Trophoblast cell (in vitro differentiated cells and primary cell): ENCODE data around the gene GAP43.

Experiments used
- DNase-seq, 2 donors: peaks; one replicate each; pipeline ENCODE4 v3.0.0-alpha.2; 2016
- H2AFZ ChIP-seq: 2 replicates; pipeline ENCODE4 v1.6.1; 2013; ENCODE audit warnings: low read length, moderate library complexity, mild to moderate bottlenecking; ENCODE audit not compliant: insufficient read depth, poor library complexity
- H2AK5ac ChIP-seq: 2 replicates; pipeline ENCODE4 v1.6.1; 2013; ENCODE audit warnings: mild to moderate bottlenecking, low read length
- H2BK120ac ChIP-seq: 2 replicates; pipeline ENCODE4 v1.6.1; 2013; ENCODE audit warnings: low read length, mild to moderate bottlenecking, moderate library complexity; ENCODE audit not compliant: insufficient read depth, poor library complexity
- H2BK12ac ChIP-seq: 2 replicates; pipeline ENCODE4 v1.6.1; 2013; ENCODE audit warnings: mild to moderate bottlenecking, low read length, moderate library complexity
- H2BK5ac ChIP-seq: 2 replicates; pipeline ENCODE4 v1.6.1; 2013; ENCODE audit warnings: low read length, low read depth, moderate library complexity, mild to moderate bottlenecking; ENCODE audit not compliant: poor library complexity
- H3K14ac ChIP-seq: 2 replicates; pipeline ENCODE4 v1.6.1; 2013; ENCODE audit warnings: mild to moderate bottlenecking, low read length
- H3K18ac ChIP-seq: 2 replicates; pipeline ENCODE4 v1.6.1; 2013; ENCODE audit warnings: mild to moderate bottlenecking, low read length
- H3K23ac ChIP-seq: 2 replicates; pipeline ENCODE4 v1.6.1; 2013; ENCODE audit warnings: low read length
- H3K27ac ChIP-seq: 2 replicates; pipeline ENCODE4 v1.5.1; 2013; ENCODE audit warnings: low read depth, mild to moderate bottlenecking, inconsistent platforms, low read length, moderate library complexity
- H3K27me3 ChIP-seq: 2 replicates; pipeline ENCODE4 v1.6.1; 2013; ENCODE audit warnings: inconsistent platforms, mild to moderate bottlenecking, low read length, moderate library complexity; ENCODE audit not compliant: insufficient read depth
- H3K36me3 ChIP-seq, 2 experiments: 1 replicate in 1 of 2; 2 replicates in 1 of 2; pipeline ENCODE4 v1.6.1; 2013; ENCODE audit warnings: low read length in 2 of 2, mild to moderate bottlenecking in 2 of 2, moderate library complexity in 1 of 2; ENCODE audit not compliant: insufficient read depth in 2 of 2, control insufficient read depth in 1 of 2
- H3K4ac ChIP-seq: 2 replicates; pipeline ENCODE4 v1.6.1; 2013; ENCODE audit warnings: low read depth, mild to moderate bottlenecking, low read length, moderate library complexity
- H3K4me1 ChIP-seq, 2 experiments: 1 replicate in 1 of 2; 2 replicates in 1 of 2; pipeline ENCODE4 v1.6.1; 2013; ENCODE audit warnings: low read length in 2 of 2, mild to moderate bottlenecking in 2 of 2, moderate library complexity in 1 of 2; ENCODE audit not compliant: insufficient read depth in 2 of 2, control insufficient read depth in 1 of 2
- H3K4me2 ChIP-seq: 2 replicates; pipeline ENCODE4 v1.6.1; 2013; ENCODE audit warnings: inconsistent platforms, mild to moderate bottlenecking, low read length, moderate library complexity
- H3K4me3 ChIP-seq: 2 replicates; pipeline ENCODE4 v1.5.1; 2013; ENCODE audit warnings: mild to moderate bottlenecking, low read depth, low read length, inconsistent platforms
- H3K79me1 ChIP-seq: one replicate; pipeline ENCODE4 v1.6.1; 2013; ENCODE audit warnings: low read length
- H3K79me2 ChIP-seq: 2 replicates; pipeline ENCODE4 v1.6.1; 2013; ENCODE audit warnings: low read length, mild to moderate bottlenecking; ENCODE audit not compliant: control insufficient read depth, insufficient read depth, poor library complexity
- H3K9ac ChIP-seq: 2 replicates; pipeline ENCODE4 v1.6.1; 2013; ENCODE audit warnings: mild to moderate bottlenecking, low read length
- H3K9me3 ChIP-seq: 2 replicates; pipeline ENCODE4 v1.6.1; 2013; ENCODE audit warnings: low read depth, mild to moderate bottlenecking, control low read depth, inconsistent platforms, low read length; ENCODE audit not compliant: insufficient read depth
- H4K12ac ChIP-seq: 2 replicates; pipeline ENCODE4 v1.6.1; 2013; ENCODE audit warnings: low read depth, mild to moderate bottlenecking, low read length, moderate library complexity
- H4K8ac ChIP-seq: 2 replicates; pipeline ENCODE4 v1.6.1; 2013; ENCODE audit warnings: low read depth, mild to moderate bottlenecking, low read length, moderate library complexity
- H4K91ac ChIP-seq: one replicate; pipeline ENCODE4 v1.6.1; 2013; ENCODE audit warnings: low read depth, mild to moderate bottlenecking, low read length, moderate library complexity
- WGBS: extraction: QIAGEN DNeasy Blood & Tissue Kit; methylation state at CpG from one replicate; pipeline ENCODE4 v1.1.7; 2013; ENCODE audit warnings: missing lambda C conversion rate; ENCODE audit not compliant: insufficient read length, insufficient coverage; ENCODE audit errors: extremely low coverage; 5-methylcytosine and 5-hydroxymethylcytosine counted together

GAP43 gene

GRCh38 chr3:115710799-115711198 lies 87.5 kb downstream of the GAP43 start:
- no peak for DNase-seq
- no CpG with 5 or more reads among the region's 2 CpGs for WGBS
- Histone ChIP-seq H3K23ac (no peak overlapping the region), H3K9me3 (no peaks in the 10 kb centered on the region), H4K8ac (no peak overlapping the region), H2AFZ (no peak overlapping the region), H3K18ac (no peak overlapping the region), H2AK5ac (no peak overlapping the region), H3K4ac (no peak overlapping the region), H4K91ac (no peak overlapping the region), H3K4me1 (no peaks in the 10 kb centered on the region), H2BK5ac (no peak overlapping the region), H3K4me2 (no peak overlapping the region), H3K79me1 (no peaks in the 10 kb centered on the region), H3K4me3 (no peak overlapping the region), H3K79me2 (no peaks in the 10 kb centered on the region), H3K27me3 (no peaks in the 10 kb centered on the region), H3K27ac (no peak overlapping the region), H2BK120ac (no peak overlapping the region), H2BK12ac (no peak overlapping the region), H3K36me3 (no peaks in the 10 kb centered on the region), H3K9ac (no peak overlapping the region), H3K14ac (no peak overlapping the region), H4K12ac (no peak overlapping the region)

DNA sequence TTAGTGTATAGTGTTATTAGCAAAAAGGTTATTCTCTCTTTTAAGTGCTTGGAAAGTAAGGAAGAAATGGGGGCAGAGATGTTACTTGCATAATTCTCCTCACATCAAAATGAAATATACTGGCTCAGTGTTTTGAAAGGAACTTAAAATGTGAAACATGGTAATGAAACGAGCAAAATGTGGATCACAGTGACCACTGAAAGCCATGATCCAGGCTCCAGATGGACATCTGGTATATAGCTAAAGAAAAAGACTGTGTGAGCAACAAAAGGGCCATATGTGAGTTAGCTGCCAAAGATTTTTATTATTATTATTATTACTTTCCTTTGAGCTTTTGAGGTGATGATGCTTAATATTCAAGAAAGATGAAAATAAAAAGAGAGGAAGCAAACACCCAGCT lies 89.6 kb downstream of the GAP43 start:
- Histone ChIP-seq H2BK5ac (no peak overlapping the region), H3K14ac (no peak overlapping the region), H3K79me1 (no peaks in the 10 kb centered on the region), H3K36me3 (no peaks in the 10 kb centered on the region), H3K9me3 (no peaks in the 10 kb centered on the region), H4K8ac (no peak overlapping the region), H4K12ac (no peak overlapping the region), H3K4ac (no peak overlapping the region), H3K4me1 (no peaks in the 10 kb centered on the region), H2BK12ac (no peak overlapping the region), H2BK120ac (no peak overlapping the region), H2AFZ (no peak overlapping the region), H2AK5ac (no peak overlapping the region), H3K23ac (no peak overlapping the region), H3K9ac (no peak overlapping the region), H3K18ac (no peak overlapping the region), H3K4me3 (no peak overlapping the region), H3K27ac (no peak overlapping the region), H4K91ac (no peak overlapping the region), H3K4me2 (no peak overlapping the region), H3K27me3 (no peaks in the 10 kb centered on the region), H3K79me2 (no peaks in the 10 kb centered on the region)
- WGBS = no CpG with 5 or more reads among the region's 1 CpG
- no peak for DNase-seq

GRCh38 chr3:115713284-115713683 lies 90.0 kb downstream of the GAP43 start:
- WGBS = no CpG with 5 or more reads among the region's 5 CpGs

DNA sequence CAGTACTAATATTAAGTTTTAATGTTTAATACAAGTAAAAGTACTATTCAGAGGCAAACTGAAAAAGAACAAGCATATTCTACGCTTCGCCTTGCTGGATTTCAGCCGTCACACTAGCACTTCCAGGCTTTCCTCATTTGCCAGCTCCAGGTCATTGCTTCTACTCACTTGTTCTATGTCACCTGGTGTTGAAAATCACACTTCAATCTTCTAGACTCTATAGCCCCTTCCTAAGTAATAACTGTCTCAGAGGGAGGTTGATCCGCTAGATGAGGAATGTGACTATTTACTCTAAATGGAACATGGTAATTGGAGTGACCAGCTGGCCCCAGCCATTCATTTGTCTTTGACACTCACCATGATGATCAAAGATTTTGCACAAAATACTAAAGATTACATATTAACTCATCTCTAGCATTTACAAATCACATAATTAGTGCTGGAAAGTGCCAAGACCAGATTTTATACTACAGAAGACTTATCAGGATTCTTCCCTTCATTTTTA lies 92.0 kb downstream of the GAP43 start:
- Histone ChIP-seq H2BK12ac (no peak overlapping the region), H3K79me1 (no peaks in the 10 kb centered on the region), H3K4ac (no peak overlapping the region), H3K79me2 (no peaks in the 10 kb centered on the region), H3K18ac (no peak overlapping the region), H4K12ac (no peak overlapping the region), H2BK5ac (no peak overlapping the region), H3K23ac (no peak overlapping the region), H2AK5ac (no peak overlapping the region), H3K27me3 (no peaks in the 10 kb centered on the region), H4K91ac (no peak overlapping the region), H3K4me1 (no peaks in the 10 kb centered on the region), H3K36me3 (no peaks in the 10 kb centered on the region), H3K9ac (no peak overlapping the region), H2BK120ac (no peak overlapping the region), H3K4me3 (no peak overlapping the region), H4K8ac (no peak overlapping the region), H3K27ac (no peak overlapping the region), H2AFZ (no peak overlapping the region), H3K4me2 (no peak overlapping the region), H3K14ac (no peak overlapping the region), H3K9me3 (no peaks in the 10 kb centered on the region)
- WGBS = no CpG with 5 or more reads among the region's 4 CpGs
- no peak for DNase-seq

More at GRCh38 chr3:115713284-115713683, 90.0 kb downstream of the GAP43 start:
- no peak overlapping the region for H4K8ac ChIP-seq
- no peak overlapping the region for H2AFZ ChIP-seq
- no peaks in the 10 kb centered on the region for H3K27me3 ChIP-seq
- H3K4me1 ChIP-seq = no peaks in the 10 kb centered on the region
- H3K4ac ChIP-seq = no peak overlapping the region
- H4K91ac ChIP-seq = no peak overlapping the region
- no peak overlapping the region for H2BK120ac ChIP-seq
- no peak overlapping the region for H3K18ac ChIP-seq
- H3K23ac ChIP-seq = peak overlapping the region; percentile 14
- no peak overlapping the region for H2AK5ac ChIP-seq
- DNase-seq = no peak
- H3K9me3 ChIP-seq = no peaks in the 10 kb centered on the region
- H3K79me2 ChIP-seq = no peaks in the 10 kb centered on the region
- H3K4me3 ChIP-seq = no peak overlapping the region
- no peaks in the 10 kb centered on the region for H3K79me1 ChIP-seq
- H3K27ac ChIP-seq = no peak overlapping the region
- H3K14ac ChIP-seq = no peak overlapping the region
- no peaks in the 10 kb centered on the region for H3K36me3 ChIP-seq
- no peak overlapping the region for H2BK5ac ChIP-seq
- H3K4me2 ChIP-seq = no peak overlapping the region
- no peak overlapping the region for H3K9ac ChIP-seq
- no peak overlapping the region for H4K12ac ChIP-seq
- H2BK12ac ChIP-seq = no peak overlapping the region
